BE2C (cell line): ENCODE data around the gene CLEC16A.

Source experiments
- DNase-seq: peaks from one replicate; pipeline ENCODE4 v3.0.0-alpha.2; 2020
- H3K27me3 ChIP-seq: fragments of 250-450 bp; sonication (Bioruptor Pico); 2 replicates; pipeline ENCODE4 v1.5.1; 2020; ENCODE audit warnings: mild to moderate bottlenecking
- H3K36me3 ChIP-seq: fragments of 250-450 bp; sonication (Bioruptor Pico); 2 replicates; pipeline ENCODE4 v1.5.1; 2020; ENCODE audit warnings: mild to moderate bottlenecking
- H3K4me1 ChIP-seq: fragments of 250-450 bp; sonication (Bioruptor Pico); 2 replicates; pipeline ENCODE4 v1.5.1; 2020
- H3K4me3 ChIP-seq: 2 replicates; pipeline ENCODE4 v1.5.1; 2011; ENCODE audit warnings: low read depth, low read length
- H3K9me3 ChIP-seq: fragments of 250-450 bp; sonication (Bioruptor Pico); 2 replicates; pipeline ENCODE4 v1.5.1; 2020
- CTCF ChIP-seq: IDR thresholded peaks from 2 replicates; pipeline ENCODE4 v1.5.1; 2012; ENCODE audit warnings: mild to moderate bottlenecking, low read depth, low read length

The CLEC16A gene

GRCh38 chr16:11145173-11145818, 200.9 kb downstream of the CLEC16A start:
- H3K36me3 ChIP-seq: no peaks in the 10 kb centered on the region
- no peaks in the 10 kb centered on the region for H3K9me3 ChIP-seq
- no peaks in the 10 kb centered on the region for H3K4me1 ChIP-seq
- H3K4me3 ChIP-seq: no peak overlapping the region
- H3K27me3 ChIP-seq: no peaks in the 10 kb centered on the region
- TF ChIP-seq CTCF: no peak
- no peak for DNase-seq

DNA sequence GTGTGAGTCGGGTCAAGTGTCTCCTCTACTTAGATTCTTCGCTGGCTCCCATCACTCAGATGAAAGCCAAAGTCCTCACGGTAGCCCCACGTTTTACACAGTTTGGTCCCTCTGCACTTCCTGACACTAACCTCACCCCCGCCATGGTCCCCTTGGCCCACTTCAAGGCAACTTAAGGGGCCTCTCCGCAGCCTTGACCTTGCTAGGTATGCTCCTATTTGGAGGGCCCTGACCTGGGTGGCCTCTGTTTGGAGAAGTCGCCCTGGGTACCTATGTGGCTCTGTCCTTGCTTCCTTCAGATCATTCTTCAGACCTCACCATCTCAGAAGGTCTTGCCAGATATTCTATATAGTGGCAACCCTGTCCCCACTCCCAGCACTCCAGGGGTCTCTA, 201.5 kb downstream of the CLEC16A start:
- no peak for TF ChIP-seq CTCF
- no peak for DNase-seq
- H3K27me3 ChIP-seq: no peaks in the 10 kb centered on the region
- no peaks in the 10 kb centered on the region for H3K36me3 ChIP-seq
- H3K4me1 ChIP-seq: peaks cover under 1% of the 10 kb centered on the region
- no peaks in the 10 kb centered on the region for H3K9me3 ChIP-seq
- no peak overlapping the region for H3K4me3 ChIP-seq

DNA sequence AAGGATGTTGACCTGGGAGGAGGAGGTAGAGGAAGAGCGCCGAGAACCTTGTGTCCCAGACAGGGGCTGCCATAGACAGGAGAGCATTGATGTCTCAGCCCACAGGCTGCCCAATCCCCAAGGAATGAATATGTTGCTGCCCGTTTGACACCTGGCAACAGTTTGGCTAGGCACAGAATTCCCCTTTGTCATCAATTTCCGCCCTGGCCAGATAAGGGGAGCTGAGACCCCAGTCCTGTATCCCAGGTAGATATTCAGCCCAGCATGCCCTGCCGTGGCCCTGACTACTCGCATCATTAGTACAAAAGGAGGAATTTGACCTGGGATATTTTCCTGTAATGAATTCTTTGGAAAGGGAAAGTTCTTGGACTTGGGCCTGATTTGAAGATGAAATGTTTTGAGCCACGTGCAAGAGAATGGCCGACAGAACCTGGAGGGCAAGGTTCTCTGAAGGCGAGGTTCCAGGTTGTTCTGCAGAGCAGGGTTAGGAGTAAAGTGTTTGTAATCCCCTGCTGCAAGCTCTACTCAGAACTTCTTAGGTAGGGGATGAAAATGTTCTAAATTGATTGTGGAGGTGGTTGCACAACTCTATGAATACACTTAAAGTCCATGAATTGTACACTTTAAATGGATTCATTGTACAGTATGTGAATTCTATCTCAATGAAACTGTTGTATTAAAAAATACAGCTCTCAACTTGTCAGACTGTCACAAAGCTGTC, 202.8 kb downstream of the CLEC16A start:
- H3K4me1 ChIP-seq: peaks cover 10% of the 10 kb centered on the region
- no peaks in the 10 kb centered on the region for H3K27me3 ChIP-seq
- H3K9me3 ChIP-seq: no peaks in the 10 kb centered on the region
- no peaks in the 10 kb centered on the region for H3K36me3 ChIP-seq
- DNase-seq: no peak
- TF ChIP-seq CTCF: no peak
- no peak overlapping the region for H3K4me3 ChIP-seq

DNA sequence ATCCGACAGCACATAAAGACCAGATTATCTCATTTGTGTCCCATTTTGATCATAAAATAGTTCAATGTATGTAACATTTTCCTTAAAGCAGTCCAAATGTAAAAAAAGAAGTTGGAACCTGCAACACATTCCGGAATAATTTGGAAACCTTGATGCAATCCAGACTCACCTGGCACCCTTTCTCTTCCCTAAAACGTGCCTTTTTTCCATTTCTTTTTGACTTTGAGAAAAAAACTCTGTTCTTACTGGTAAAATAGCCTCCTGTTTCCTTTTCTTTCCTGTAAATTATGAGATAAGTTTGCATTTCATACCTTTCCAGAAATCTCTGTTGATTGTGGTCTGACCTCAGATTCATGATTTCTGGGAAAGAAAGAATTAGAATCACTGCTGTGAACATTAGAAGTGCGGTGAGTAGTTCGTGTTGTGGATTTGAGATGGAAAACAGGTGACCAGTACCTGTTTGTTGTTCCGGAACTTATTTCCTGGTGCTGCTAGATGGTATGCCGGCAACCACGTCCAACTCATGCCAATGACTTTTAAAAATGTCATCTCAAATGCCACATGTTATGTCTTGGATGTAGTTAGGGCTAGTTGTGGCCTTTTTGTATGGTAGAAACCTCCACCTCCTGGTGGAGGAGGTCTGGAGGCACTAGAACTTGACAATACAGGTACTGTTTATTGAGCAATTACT, 203.5 kb downstream of the CLEC16A start:
- Histone ChIP-seq H3K4me3 (no peak overlapping the region), H3K36me3 (no peaks in the 10 kb centered on the region), H3K9me3 (no peaks in the 10 kb centered on the region), H3K4me1 (peaks cover 16% of the 10 kb centered on the region), H3K27me3 (no peaks in the 10 kb centered on the region)
- no peak for DNase-seq
- no peak for TF ChIP-seq CTCF

- Histone ChIP-seq H3K4me3 (no peak overlapping the region), H3K9me3 (no peaks in the 10 kb centered on the region), H3K27me3 (no peaks in the 10 kb centered on the region), H3K4me1 (peaks cover 16% of the 10 kb centered on the region), H3K36me3 (no peaks in the 10 kb centered on the region)
- no peak for TF ChIP-seq CTCF
- DNase-seq: no peak
Observed at GRCh38 chr16:11149011-11149616, 204.8 kb downstream of the CLEC16A start.
